GM18520 (cell line): ENCODE results near the gene VCL.
"Not testable (repeated sequence)": the region's sequence is repeated elsewhere in the genome, so short reads cannot be mapped to it uniquely, and the experiment has no call there.

Source experiments
- ATAC-seq: cut with Tn5 transposase; IDR thresholded peaks from one replicate; pipeline ENCODE4 v1.9.1; 2021; ENCODE audit not compliant: unreplicated experiment

Gene VCL

DNA sequence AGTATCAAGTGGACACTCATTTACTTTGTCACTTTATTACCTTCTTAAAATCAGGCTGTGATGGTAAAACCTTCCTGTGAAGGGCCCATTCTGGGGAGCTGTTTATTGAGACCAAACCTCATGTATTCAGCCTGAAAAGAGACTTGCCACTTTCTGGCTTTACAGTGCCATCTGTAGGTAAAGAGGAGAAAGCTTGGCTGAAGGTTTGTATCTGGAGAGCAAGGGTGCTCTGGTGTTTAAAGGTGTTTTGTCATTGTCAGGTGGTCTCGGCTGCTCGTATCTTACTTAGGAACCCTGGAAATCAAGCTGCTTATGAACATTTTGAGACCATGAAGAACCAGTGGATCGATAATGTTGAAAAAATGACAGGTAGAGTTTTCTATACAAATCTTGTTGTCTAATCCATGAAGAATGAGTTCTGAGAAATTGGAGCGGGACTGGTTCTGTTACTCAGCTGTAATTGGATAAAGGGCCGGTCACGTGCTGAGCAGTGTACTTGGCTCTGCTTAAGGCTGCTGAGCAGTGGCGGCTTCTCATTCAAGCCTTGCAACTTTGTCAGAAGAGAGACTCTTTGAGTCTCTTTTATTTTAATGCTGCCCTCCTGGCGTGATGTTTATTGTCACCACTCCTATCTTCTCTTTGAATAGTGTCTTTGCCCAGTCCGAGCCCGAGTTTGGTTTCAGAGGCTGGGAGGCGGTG is 105.8 kb downstream of the VCL start:
- no peak for ATAC-seq

DNA sequence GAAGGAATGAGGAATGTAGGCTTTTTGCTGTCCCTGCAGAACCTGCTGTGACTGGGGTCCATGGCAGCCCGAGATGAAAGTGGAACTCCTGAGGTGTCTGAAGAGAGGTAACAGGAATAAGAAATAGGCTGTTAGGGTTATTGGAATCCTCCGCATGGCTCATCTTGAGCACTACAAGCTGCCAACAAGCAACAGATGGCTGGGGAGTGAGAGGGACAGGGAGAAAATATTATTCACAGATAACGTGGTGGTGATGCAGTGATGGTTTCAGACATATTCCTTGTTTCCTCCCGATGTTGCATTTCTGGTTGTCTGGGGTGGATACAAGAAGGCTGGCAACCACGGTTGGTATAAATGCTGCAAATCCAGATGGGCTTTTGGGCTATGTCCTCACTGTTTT is 106.6 kb downstream of the VCL start:
- no peak for ATAC-seq

DNA sequence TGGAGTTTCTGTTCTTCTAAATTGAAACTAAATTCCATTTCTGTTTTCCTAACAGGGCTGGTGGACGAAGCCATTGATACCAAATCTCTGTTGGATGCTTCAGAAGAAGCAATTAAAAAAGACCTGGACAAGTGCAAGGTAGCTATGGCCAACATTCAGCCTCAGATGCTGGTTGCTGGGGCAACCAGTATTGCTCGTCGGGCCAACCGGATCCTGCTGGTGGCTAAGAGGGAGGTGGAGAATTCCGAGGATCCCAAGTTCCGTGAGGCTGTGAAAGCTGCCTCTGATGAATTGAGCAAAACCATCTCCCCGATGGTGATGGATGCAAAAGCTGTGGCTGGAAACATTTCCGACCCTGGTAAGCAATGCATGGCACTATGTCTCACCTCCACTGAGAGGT is 107.1 kb downstream of the VCL start:
- no peak for ATAC-seq

DNA sequence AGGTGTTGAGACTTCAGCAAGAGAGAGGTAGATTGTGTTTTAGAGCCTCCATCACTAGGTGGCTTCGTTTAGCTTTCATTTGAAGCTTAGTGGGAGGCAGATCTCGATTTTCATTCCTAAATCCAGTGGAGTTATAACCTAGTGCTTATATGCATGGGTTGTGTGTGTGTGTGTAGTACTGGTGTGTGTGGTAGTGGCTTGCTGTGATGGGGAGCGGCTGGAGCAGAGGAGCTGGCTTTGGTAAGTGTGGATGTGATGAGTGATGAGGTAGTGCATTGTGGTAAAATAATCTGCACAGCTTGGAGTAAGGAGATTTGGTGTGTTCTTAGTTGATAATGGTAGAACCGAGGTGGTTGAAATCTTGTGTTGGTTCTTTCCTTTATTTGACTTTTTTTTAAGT is 109.5 kb downstream of the VCL start:
- no peak for ATAC-seq

DNA sequence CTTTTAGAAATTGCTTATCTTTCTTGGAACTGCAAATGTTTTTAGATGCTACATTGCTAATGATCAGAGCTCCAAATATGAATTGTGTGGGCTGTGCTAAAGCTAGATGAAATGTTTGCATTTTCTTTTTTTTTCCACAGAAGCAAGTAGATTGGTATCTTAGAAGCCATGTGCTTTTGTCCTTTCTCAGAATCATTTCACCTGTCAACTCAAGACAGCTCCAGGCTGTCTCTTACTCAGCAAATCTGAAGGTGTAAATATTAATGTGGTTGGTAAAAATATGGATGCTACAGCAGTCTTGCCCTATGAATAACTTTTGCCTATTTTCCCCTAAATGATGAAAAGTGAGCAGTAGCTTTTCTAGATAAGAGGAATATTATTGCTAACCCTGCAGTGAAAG is 111.5 kb downstream of the VCL start:
- no peak for ATAC-seq

DNA sequence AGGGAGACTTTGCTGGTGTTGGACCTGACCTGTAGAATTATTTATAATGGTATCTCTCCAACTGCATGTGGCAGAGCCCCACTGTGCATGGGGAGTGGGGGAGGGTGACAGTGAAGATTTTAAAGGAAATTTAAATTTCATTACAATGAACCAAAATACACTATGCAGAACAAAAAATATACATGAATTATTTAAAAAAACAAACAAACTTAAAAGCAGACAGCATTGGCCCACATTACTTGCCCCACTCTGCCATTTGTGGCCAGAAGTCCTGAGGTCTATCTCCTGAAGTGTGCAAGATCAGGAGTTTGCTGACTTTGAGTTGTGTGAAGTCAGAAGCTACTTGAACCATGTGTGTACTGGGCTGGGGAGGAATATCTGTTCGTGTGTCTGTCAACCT is 112.2 kb downstream of the VCL start:
- ATAC-seq = no peak

DNA sequence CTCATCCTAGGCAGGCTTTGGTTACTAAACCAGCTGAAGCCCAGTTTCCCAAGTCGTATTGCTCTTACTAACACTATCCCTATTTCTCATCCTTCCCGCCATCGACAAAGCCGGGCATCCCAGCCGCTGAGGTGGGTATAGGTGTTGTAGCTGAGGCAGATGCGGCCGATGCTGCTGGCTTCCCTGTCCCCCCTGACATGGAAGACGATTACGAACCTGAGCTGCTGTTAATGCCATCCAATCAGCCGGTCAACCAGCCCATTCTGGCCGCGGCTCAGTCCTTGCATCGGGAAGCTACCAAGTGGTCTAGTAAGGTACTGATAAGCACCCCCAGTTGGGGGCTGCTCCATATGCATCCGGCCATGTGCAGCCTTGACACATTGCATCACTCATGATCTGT is 113.9 kb downstream of the VCL start:
- no peak for ATAC-seq

DNA sequence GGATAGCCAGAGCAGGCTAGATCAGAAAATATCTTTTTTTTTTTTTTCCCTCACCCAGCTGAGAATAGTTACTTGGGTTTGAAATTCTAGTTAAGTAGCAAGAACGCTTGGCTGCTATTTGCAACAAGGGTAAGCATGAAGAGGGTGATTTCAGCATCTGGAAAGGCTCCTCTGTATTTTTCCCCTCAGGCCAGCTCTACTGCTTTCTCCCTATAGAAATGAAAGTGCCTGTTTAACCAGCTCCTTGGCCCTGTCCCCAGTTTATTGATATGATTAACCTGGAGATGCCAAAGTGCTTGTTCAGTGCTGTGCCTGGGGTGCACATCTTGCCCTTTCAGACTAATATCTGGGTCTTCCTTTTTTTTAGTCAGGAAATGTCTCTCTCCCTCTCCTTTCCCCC is 115.6 kb downstream of the VCL start:
- no peak for ATAC-seq

DNA sequence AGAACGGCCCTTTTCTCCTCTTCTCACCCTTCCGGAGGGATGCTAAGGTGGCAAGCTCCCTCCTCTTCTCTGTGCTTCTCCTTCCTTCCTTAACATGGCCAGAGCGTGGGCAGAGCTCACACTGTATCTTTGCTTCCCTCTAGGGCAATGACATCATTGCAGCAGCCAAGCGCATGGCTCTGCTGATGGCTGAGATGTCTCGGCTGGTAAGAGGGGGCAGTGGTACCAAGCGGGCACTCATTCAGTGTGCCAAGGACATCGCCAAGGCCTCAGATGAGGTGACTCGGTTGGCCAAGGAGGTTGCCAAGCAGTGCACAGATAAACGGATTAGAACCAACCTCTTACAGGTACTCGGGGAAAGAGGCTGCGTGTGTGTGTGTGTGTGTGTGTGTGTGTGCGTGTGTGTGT is 116.1 kb downstream of the VCL start:
- ATAC-seq = no peak

DNA sequence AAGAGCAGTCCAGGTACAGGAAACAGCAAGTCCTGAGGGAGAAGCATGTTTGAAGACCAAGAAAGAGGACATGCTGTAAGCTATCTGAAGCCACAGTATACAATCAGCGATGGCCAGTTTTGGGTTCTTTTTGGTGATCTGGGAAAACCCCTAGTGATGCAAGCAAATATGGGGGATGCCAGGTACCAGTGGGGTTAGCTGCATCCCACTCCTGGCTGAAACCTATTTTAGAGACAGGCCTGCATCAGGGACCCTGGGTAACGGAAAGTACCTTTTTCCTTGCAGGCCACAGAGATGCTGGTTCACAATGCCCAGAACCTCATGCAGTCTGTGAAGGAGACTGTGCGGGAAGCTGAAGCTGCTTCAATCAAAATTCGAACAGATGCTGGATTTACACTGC is 119.8 kb downstream of the VCL start:
- no peak for ATAC-seq

DNA sequence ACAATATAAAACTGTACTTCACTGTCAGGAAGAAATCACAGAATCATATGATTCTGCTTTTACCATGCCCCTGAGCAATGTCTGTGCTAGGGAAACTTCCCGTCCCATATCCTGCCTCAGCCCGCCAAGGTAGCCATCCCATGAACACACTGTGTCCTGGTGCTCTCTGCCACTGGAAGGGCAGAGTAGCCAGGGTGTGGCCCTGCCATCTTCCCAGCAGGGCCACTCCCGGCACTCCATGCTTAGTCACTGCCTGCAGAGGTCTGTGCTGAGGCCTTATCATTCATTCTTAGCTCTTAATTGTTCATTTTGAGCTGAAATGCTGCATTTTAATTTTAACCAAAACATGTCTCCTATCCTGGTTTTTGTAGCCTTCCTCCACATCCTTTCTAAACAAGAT is 120.9 kb downstream of the VCL start:
- no peak for ATAC-seq

DNA sequence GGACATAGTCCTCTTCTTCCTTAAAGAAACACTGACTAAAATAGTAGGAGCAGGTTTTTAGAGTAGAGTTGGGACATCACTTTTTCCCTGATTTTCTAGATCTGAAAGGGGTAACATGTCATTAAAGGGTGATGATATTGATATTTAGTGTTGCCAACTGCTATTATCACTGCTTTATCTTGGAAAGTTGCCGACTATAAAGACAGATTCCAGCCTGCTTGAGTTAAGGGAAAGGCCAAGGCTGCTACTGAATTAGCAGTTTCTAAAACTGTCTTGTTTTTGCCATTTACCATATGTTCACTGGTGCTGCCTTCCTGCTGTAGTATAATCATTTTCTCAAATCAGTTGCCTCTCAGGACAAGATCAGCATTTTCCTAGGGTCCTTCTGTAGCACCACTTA is 123.0 kb downstream of the VCL start:
- ATAC-seq = no peak

DNA sequence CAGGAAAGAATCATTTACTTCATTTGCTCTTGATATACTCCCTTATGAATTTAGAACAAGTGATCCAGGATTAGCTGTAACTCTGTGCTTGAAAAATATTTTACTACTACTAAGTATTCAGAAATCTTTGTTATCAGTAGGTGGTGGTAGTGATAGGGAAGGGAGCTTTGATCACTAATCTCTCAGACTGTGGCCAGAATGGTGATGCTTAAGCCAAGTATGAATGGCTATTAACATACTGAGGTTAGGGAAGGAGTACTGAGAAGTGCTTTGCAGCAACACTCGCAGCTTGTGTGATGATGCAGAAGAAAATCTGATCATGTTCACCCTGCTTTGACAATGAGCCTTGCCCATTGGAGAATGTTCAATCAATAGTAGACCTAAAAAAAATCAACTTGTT is 123.5 kb downstream of the VCL start:
- ATAC-seq = no peak

DNA sequence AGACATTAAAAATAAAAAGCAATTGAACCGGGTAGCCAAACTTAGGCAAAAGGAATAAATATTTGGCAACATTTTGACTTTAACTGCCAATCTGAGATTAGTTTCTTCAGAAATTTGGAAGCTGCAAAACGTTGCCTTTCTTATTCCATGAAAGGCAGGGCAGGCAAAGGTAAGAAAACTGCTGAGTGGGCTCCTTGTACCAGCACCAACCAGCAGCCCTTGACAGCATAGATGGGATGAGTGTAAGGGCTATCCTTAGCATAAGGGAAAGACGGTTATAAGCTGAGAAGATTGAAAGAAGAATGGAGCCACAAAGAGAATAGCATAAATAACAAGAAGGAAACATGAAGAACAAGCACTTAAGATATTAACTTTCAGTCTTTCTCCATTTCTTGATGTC is 124.1 kb downstream of the VCL start:
- no peak for ATAC-seq

DNA sequence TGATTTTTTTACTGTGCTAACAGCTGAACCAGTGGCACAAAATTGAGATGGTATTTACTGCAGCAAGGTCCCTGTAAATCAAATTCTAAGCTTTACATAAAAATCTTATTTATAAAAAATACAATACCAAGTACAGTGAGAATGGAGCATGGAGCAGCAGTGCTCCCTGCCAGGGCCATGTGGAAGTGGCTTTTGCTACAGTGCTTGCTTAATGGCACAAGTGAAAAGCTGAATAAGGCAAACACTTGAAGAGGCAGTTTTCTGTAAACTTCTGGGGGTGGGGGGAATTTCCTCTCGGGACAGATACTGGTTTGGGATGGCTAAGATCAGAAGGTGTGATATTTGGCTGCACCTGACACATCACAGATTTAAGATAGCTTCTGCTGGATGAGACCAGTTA is 125.2 kb downstream of the VCL start:
- ATAC-seq = no peak

DNA sequence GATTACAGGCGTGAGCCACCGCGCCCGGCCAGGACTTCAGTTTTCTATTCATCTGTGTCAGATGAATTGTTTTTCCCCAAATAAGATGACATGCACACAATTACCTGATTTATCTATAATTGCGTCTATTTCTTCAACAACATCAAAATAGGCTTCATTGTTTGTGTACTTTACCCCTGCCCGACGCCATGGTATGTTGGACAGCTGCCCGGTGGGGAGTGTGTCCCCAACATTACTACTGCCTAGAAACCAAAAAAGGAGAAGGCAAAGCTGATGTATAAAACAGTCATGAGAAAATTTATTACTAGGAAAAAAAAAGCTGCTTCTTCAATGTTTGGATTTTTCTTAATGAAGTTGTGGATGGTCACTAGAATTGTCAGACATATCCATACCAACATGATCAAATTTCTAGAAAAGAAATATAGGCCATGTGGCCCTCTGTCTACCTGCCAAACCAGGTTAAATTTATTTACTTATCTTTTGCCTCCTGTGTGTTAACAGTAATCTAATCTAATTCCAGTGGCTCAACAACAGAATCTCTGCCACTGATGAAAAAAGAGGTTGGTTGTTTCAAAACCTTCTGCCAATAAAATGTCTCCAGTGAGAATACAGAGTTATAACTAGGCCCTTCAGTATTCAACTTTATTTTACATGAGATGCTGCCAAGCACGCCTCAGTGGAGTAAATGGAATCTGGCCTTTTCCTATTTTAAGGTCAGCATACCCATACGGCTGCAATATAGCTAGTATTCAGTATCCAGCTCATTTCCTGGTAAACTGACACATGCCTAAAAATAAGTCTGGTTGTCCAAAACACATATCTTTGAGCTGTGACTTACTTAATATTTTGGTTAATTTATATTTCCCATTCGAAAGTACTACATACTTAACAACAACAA is 136.3 kb downstream of the VCL start:
- no peak for ATAC-seq

DNA sequence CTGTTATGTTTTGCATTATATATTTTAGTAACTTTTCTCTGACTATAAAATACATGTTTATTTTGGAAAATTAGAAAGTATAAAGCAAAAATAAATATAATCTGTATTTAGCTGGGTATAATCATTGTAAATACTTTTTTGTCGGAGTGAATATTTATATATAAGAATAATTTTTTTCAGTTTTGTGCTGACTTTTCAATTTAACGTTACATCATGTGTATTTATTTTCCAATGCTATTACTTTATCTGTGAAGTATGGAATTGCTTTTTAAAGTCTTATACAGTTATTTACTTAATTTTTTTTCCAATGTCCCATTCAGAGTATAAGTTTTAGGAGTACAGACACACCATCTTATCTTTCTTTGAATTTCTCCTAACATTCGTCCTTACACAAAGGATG is 137.5 kb downstream of the VCL start:
- no peak for ATAC-seq

DNA sequence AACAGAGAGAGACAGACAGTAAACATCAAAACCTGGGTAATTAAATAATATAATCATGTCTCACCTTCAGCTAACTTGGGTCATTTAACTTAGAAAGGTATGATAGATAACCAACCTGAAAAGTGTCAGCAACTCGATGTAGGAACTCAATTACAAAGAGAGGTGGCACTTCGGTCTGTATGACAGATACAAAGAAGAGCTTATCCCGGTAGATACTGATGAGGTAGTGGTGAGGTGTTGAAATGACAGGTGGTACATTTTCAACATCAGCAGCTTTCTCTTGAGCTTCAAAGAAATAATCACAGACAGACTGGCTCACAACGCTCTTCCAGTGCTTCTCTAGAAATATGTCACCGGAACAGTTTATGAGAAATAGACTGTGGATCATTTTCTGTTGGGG is 140.1 kb downstream of the VCL start:
- ATAC-seq = no peak

DNA sequence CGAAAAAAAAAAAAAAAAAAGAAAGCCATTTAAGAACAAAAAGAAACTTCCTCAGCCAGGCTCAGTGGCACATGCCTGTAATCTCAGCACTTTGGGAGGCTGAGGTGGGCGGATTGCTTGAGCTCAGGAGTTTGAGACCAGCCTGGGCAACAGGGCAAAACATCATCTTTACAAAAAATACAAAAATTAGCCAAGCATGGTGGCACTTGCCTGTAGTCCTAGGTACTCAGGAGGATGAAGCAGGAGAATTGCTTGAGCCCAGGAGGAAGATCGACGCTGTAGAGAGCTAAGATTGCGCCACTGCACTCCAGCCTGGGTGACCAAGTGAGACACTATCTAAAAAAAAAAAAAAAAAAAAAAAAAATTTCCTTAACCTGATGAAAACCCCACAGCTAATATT is 140.7 kb downstream of the VCL start:
- not testable (repeated sequence) for ATAC-seq

DNA sequence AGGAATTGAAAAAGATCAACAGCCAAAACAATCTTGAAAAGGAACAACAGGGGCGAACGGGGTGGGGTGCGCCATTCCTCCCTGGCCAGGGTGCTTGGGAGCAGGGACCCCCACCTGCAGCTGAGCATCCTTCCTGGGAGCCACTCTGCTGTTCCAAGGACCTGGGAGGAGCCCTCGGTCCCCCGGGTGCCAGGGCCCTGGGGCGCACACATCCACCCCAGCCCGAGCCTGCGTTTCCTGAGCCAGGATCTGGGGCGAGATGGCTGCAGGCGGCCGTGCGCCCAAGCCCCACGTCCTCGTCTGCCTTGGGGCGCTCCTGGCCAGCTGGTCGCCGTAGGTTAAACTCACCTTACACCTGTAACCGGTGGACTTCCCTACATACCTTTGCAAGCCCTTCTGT is 142.1 kb downstream of the VCL start:
- no peak for ATAC-seq

DNA sequence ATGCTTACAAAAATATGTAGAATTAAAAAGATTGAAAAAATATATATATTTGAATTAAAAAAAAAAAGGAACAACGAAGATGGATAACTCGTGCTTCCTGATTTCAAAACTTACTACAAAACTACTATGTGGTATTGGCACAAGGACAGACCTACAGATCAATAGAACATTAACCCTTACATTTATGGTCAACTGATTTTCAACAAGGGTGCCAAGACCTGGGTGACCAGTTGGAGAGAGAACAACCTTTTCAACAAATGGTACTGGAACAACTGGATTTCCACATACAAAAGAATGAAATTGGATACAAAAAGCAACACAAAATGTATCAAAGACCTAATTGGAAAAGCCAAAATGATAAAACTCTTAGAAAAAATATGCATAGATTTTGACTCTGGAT is 142.6 kb downstream of the VCL start:
- ATAC-seq = no peak

DNA sequence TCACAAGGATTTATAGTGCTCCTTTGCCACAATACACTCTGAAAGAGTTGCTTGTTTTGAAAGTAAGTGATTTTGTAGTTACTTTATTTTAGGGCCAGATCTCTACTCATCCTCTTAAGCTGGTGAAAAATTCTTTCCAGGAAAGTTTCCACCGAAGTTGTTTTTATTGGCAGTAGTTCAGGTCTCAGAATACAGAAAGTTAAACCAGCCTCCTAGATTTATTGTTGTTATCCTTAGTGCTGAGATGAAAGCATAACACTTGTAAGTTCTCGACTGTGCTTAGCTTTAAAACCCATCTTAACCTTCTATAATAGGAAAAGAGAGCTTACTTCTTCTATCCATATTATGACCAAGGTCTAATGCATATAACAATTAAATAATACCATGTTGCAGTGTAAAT is 147.2 kb downstream of the VCL start:
- ATAC-seq = no peak

DNA sequence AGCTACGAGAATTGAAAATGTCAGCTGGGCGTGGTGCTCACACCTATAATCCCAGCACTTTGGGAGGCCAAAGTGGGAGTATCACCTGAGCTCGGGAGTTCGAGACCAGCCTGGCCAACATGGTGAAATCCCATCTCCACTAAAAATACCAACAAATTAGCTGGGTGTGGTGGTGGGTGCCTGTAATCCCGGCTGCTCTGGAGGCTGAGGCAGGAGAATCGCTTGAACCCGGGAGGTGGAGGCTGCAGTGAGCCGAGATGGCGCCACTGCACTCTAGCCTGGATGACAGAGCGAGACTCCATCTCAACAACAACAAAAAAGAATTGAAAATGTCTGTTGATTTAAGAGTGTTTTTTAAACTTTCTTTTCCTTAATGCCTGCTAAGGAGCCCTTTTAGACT is 149.1 kb downstream of the VCL start:
- not testable (repeated sequence) for ATAC-seq
